ENCODE data around the gene AMIGO1.
A peak's percentile ranks its signal among the peaks of the same experiment; 100 is the strongest.

AMIGO1 gene

GRCh38 chr1:109509176-109510134, at the start of gene AMIGO1:
TSS of gene AMIGO1 (minus strand) at chr1:109509727. CDS start at chr1:109508912, 815 bp downstream.
- no peaks in the 10 kb centered on the region for H3K9me3 ChIP-seq (ENCODE audit: insufficient read depth, low read length, severe bottlenecking)
- H3K4me3 ChIP-seq (ENCODE audit: low read depth in 1 of 2, low read length in 2 of 2), result peak within 1 kb of the TSS in 1 of 2 experiments; percentile 53; a peak in 2 of 4 replicates
- H3K79me2 ChIP-seq (ENCODE audit: insufficient read depth, low read length), result no peaks in the 10 kb centered on the region
- peaks cover 12% of the 10 kb centered on the region for H3K27me3 ChIP-seq (ENCODE audit: insufficient read depth, low read length, poor library complexity)
- TF ChIP-seq EZH2 (IDR thresholded peaks at IDR 0.05; ENCODE audit: borderline replicate concordance, low read depth, low read length, severe bottlenecking) (no peak), CTCF (IDR thresholded peaks at IDR 0.05; ENCODE audit: borderline replicate concordance, extremely low read depth, low read length, poor library complexity, severe bottlenecking) (no peak)
- H3K27ac ChIP-seq (ENCODE audit: low read length), result no peak within 1 kb of the TSS
- ATAC-seq (ENCODE audit: insufficient read depth, low read depth), result peak; percentile 56
- H3K36me3 ChIP-seq (ENCODE audit: insufficient read depth, low read length), result no peaks in the 10 kb centered on the region
- H4K20me1 ChIP-seq (ENCODE audit: insufficient read depth, low read length), result no peaks in the 10 kb centered on the region
- DNase-seq, result peak; percentile 46
- H3K4me2 ChIP-seq (ENCODE audit: insufficient read depth, low read length), result peak within 1 kb of the TSS; percentile 68
- 0 out of 2 replicates have a peak within 1 kb of the TSS, but pooled peaks have one; percentile 21 for H3K9ac ChIP-seq (ENCODE audit: low read depth, low read length)
- peaks cover 9% of the 10 kb centered on the region; the same call in 1 of the 2 replicates for H3K4me1 ChIP-seq (ENCODE audit: insufficient read depth, low read length)
- peak within 1 kb of the TSS; percentile 71 for H2AFZ ChIP-seq (ENCODE audit: low read depth, low read length)

GRCh38 chr1:109557520-109557919, 48.0 kb upstream of the AMIGO1 start:
- Histone ChIP-seq H3K36me3 (ENCODE audit: insufficient read depth, low read length) (peaks cover 6% of the 10 kb centered on the region; the same call in 1 of the 2 replicates), H3K79me2 (ENCODE audit: insufficient read depth, low read length) (peaks cover 100% of the 10 kb centered on the region), H3K27me3 (ENCODE audit: insufficient read depth, low read length, poor library complexity) (no peaks in the 10 kb centered on the region), H3K9ac (ENCODE audit: low read depth, low read length) (no peak overlapping the region), H3K4me2 (ENCODE audit: insufficient read depth, low read length) (no peak overlapping the region), H3K27ac (ENCODE audit: low read length) (no peak overlapping the region), H3K9me3 (ENCODE audit: insufficient read depth, low read length, severe bottlenecking) (no peaks in the 10 kb centered on the region), H2AFZ (ENCODE audit: low read depth, low read length) (no peak overlapping the region), H3K4me3 (ENCODE audit: low read depth in 1 of 2, low read length in 2 of 2) (no peak overlapping the region), H3K4me1 (ENCODE audit: insufficient read depth, low read length) (no peaks in the 10 kb centered on the region; the same call in 1 of the 2 replicates), H4K20me1 (ENCODE audit: insufficient read depth, low read length) (peaks cover 71% of the 10 kb centered on the region)
- TF ChIP-seq EZH2 (IDR thresholded peaks at IDR 0.05; ENCODE audit: borderline replicate concordance, low read depth, low read length, severe bottlenecking) (no peak), CTCF (IDR thresholded peaks at IDR 0.05; ENCODE audit: borderline replicate concordance, extremely low read depth, low read length, poor library complexity, severe bottlenecking) (no peak)
- ATAC-seq (ENCODE audit: insufficient read depth, low read depth) (no peak), DNase-seq (no peak)

- Histone ChIP-seq H3K9ac (ENCODE audit: low read depth, low read length) (no peak overlapping the region), H3K9me3 (ENCODE audit: insufficient read depth, low read length, severe bottlenecking) (no peaks in the 10 kb centered on the region), H3K4me1 (ENCODE audit: insufficient read depth, low read length) (peaks cover 1% of the 10 kb centered on the region), H3K4me2 (ENCODE audit: insufficient read depth, low read length) (no peak overlapping the region), H3K79me2 (ENCODE audit: insufficient read depth, low read length) (peaks cover 100% of the 10 kb centered on the region), H4K20me1 (ENCODE audit: insufficient read depth, low read length) (peaks cover 62% of the 10 kb centered on the region), H3K4me3 (ENCODE audit: low read depth in 1 of 2, low read length in 2 of 2) (no peak overlapping the region), H2AFZ (ENCODE audit: low read depth, low read length) (no peak overlapping the region), H3K27ac (ENCODE audit: low read length) (no peak overlapping the region), H3K36me3 (ENCODE audit: insufficient read depth, low read length) (peaks cover 6% of the 10 kb centered on the region; the same call in 1 of the 2 replicates), H3K27me3 (ENCODE audit: insufficient read depth, low read length, poor library complexity) (no peaks in the 10 kb centered on the region)
- DNase-seq (no peak), ATAC-seq (ENCODE audit: insufficient read depth, low read depth) (no peak)
- TF ChIP-seq EZH2 (IDR thresholded peaks at IDR 0.05; ENCODE audit: borderline replicate concordance, low read depth, low read length, severe bottlenecking) (no peak), CTCF (IDR thresholded peaks at IDR 0.05; ENCODE audit: borderline replicate concordance, extremely low read depth, low read length, poor library complexity, severe bottlenecking) (no peak)
Measured at GRCh38 chr1:109556563-109556962, 47.0 kb upstream of the AMIGO1 start.
